NCI-H2081 (cell line): ENCODE results near the gene CALM1.

Source experiments
- DNase-seq, 2 experiments: peaks; one replicate each; lab custom pipeline; 2025; lab: John Stamatoyannopoulos, UW

CALM1 gene

DNA sequence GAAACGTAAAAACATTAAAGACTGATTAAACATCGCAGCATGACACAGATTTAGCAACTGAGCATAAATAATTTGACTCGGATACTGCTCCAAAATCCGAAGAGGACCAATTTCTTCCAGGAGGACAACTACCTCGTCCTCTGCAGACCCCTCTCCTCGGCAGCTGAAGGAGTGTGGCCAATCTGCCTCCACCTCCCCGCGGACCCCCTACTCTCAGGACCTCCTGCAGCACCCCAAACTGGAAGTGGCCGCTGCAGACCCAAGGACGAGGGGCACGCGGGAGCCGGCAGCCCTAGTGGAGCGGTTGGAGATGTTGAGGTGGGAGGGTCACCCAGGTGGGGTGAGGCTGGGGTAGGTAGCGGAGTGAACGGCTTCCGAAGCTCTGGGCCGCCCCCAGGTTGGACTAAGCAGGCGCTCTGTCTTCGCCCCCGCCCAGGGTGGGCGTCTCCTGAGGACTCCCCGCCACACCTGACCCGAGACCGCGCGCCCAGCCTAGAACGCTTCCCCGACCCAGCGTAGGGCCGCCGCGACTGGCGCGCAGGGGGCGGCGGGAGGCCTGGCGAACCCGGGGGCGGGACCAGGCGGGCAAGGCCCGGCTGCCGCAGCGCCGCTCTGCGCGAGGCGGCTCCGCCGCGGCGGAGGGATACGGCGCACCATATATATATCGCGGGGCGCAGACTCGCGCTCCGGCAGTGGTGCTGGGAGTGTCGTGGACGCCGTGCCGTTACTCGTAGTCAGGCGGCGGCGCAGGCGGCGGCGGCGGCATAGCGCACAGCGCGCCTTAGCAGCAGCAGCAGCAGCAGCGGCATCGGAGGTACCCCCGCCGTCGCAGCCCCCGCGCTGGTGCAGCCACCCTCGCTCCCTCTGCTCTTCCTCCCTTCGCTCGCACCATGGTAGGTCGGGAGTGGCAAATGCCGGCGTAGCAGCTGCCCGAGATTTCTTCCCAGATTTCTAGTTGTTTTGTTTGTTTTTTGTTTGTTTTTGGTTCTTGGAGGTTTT is at the start of gene CALM1:
CALM1 (plus strand) TSS at position 689 of the 999 bp plus-strand sequence; CDS start at position 891, 202 bp downstream.
- DNase-seq, result peak; percentile 91 to 94

DNA sequence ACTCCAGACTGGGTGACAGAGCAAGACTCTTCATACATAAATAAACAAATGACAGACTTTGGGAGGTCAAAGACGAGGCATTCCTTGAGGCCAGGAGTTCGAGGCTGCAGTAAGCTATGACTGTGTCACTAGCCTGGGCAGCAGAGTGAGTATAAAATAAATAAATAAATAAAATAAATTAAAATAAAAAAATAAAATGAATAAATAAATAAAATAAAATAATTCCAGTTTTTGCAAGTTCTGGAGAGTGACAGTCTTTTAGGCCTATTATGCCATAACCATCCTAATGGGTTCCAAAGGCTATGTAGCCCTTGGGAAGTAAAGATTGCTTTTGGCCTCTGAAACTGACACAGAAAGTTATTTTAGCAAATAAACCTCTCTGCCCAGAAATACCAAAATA is 48.6 kb upstream of the CALM1 start:
- DNase-seq, result no peak

DNA sequence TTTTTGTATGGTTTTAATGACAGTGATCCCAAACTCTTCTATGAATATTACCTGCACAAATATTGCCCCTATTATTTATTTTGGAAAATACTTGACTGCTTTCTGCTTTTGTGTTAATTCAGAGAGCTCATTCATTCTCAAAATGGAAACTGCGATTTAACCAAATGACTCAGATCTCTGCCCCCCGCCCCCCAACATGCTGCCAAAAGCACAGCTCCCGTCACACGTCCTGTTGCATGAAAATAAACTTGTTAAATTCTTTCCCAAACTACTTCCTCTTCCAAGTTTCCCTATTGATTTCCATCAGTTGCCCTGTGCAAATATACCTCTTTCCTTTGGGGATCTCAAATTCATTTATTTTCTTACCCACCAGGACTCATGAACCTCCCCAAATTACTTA is 47.1 kb upstream of the CALM1 start:
- no peak for DNase-seq

DNA sequence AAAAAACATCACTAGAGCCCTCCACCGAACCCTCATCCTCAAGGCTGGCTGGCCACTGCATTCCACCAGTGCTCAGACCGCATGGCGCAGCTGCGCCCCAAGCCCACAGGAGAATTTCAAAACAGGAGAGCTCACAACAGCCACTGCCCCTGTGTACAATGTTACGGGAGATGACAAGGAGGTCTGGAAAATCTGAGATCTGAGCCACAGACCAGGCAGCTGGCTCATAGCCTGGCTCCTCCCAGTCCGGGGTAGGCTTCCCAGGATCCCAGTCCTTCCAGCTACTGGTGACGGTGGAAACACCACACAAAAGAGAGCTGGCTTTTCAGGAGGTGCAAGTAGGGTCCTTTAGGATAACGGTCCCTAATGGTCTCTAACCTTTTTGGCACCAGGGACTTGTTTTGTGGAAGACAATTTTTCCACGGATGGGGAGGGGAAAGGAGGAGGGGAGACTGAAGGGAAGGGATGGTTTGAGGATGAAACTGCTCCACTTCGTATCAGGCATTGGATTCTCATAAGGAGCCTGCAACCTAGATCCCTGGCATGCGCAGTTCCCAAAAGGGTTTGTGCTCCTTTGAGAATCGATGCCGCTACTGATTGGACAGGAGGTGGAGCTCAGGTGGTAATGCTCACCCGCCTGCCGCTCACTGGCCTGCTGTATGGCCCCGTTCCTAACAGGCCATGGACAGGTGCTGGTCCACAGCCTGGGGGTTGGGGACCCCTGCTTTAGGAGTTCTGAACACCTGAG is 42.1 kb upstream of the CALM1 start:
- no peak for DNase-seq

DNA sequence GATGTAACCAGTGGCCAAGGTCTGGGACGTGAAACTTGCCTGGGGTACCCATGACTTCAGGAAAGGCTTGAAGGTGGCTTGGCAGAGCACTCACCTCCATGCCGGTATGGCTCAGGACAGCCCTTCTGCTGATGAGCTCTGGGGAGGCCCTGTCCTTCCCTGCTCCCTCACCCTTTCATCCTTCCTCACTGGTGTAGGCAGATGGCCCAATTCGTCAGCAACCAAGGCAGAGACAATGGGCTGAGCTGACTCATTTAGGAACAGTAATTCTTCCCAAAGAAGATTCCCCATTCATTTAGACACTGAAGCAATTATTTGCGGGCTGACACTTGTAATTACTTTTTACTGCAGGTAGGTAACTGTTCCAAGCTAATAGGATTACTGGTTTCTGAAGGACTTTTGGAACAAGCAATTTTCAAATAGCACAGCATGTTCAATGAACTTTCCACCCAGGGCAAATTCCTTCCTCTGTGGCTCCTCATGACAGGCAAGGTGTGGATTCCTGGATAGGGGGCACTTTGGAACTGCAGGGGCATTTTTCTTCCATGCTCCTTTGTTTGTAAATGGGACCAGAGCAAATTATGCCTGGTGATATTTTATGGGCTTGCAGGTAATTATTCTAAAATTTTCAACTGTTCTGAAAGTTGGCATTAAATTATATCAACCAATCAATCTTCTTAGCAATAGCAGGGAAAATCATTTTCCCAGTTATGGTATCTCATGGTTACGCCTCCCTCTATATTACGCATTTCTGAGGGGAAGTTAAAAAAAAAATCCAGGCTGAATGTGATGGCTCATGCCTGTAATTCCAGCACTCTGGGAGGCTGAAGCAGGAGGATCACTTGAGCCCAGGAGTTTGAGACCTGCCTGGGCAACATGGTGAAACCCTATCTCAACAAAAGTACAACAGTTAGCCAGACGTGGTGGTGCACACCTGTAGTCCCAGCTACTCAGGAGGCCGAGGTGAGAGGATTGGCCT is 41.0 kb upstream of the CALM1 start:
- no peak for DNase-seq

DNA sequence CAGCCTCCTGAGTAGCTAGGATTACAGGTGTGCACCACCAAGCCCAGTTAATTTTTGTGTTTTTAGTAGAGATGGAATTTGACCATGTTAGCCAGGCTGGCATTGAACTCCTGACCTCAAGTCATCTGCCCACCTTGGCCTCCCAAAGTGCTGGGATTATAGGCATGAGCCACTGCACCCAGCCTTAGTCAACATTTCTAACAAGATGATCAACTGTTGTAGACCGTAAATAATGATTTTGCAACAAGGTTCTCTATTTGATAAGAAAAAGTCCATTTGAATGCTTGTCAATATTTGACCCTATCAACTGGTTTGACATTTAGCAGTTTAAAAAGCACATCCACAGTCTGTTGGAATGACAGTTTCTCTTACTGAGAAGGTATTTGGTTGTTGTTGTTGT is 39.9 kb upstream of the CALM1 start:
- DNase-seq, result no peak

DNA sequence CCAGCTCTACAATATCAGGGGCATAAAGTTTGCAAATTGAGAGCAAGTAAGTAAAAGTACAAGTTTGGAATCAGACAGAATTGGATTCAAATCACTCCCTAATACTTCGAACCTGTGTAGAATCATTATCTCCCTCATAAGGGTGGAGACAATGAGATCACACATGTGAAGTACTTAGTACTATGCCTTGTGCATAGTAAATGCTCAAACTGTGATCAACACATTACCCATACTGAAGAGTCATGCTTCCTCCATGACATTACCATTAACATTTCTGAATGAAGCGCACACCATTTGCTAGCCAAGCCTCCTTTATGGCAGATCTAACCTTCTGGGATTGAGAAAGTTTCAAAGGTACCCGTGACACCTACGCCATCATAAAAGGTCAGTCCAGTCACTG is 38.5 kb upstream of the CALM1 start:
- no peak for DNase-seq

DNA sequence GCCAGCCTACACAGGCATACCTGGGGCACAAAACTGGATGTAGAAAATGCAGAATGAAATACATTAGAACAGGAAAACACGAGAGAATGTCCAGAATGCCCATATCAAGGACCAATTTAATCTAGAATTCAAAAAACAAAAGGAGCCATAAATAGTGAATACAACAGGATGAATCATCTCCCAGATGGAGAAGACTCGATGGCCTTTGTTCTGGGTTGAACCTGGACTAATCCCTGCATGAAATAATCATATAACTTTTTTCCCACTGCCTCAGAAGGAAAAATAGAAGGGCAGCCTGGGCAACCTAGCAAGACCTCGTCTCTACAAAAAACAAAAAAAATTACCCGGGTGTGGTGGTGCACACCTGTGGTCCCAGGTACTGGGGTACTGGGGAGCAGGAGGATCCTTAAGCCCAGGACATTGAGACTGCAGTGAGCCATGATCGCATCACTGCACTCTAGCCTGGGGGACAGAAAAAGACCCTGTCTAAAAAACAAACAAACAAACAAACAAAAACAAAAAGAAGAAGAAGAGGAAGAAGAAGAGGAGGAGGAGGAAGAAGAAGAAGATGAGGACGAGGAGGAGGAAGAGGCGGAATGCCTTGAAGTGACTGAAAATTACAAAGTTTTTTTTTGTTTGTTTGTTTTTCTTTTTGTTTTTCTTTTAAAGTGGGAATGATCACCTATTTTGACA is 34.8 kb upstream of the CALM1 start:
- no peak for DNase-seq

DNA sequence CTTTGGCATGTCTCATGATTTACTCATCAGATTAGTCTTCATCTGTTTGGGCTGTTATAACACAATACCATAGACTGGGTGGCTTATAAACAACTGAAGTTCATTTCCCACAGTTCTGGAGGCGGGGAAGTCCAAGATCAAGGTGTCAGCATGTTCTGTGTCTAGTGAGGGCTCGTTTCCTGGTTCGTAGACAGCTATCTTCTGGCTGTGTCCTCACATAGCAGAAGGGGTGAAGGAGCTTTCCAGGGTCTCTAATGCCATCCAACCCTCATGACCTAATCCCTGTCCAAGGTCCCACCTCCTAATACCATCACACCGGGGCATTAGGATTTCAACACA is 34.3 kb upstream of the CALM1 start:
- DNase-seq, result no peak

DNA sequence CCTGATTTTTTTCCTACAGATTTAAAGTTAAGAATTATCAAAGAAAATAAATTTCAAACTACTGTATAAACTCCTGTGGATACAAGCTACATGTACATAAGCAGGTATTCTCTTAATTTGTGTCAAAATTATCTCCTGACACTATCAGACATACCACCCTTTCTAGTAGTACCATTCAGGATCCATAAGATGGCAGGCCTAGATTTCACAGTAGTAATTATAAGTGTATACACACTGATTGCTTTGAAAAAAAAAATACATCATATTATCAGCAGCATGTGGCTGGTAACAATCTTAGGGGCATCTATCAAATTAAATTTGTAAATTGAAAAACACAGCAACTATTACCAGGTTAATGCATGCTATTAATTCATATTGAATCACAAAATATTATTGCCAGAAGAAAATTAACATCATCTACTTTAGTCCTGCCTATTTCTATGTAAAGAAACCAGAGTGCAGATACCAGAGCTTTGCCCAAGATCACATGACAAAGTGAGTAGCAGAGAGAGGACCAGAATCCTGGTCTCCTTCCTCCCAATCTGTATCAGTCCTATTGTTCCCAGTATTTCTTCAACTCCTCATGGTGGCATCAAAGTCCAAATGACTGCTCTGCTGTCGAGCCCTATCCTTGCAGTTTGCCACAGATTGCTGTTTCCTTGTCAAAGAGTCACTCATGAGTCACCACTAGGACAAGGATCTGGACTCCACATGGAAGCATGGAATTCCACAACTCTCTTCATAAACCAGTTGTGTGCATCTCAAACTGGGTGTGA is 27.7 kb upstream of the CALM1 start:
- no peak for DNase-seq

DNA sequence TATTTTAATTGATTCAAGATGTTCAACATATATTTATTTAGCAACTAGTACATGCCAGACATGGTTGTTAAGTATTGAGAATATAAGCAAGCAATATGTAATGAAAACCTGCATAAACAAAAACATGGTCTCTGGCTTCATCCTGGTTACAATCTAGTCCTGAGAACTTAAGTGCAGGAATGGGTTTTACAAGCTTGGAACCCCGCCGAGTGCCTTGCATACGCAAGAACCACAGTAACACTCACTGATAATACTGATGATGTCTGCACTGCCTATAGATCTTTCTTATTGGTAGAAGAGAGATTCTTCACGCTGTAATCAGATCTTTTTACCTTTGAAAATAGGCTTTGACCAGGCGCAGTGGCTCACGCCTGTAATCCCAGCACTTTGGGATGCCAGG is 22.9 kb upstream of the CALM1 start:
- DNase-seq, result no peak

DNA sequence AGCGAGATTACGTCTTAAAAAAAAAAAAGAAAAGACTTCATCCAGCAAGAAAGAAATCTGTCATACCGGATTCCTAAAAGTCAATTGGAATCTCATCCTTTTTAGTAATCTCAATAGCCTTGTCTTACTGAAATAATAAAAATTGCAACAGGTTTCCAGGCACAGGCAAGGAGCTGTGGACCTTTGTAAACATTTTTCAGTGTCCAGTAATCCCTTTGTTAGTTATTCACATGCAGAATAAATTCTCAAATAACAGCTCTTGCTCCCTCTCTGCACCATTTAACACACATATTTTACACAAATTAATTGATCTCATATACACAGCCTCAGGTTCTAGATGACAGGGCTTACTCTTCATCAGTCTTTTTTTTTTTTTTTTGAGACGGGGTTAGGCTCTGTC is 22.0 kb upstream of the CALM1 start:
- no peak for DNase-seq

DNA sequence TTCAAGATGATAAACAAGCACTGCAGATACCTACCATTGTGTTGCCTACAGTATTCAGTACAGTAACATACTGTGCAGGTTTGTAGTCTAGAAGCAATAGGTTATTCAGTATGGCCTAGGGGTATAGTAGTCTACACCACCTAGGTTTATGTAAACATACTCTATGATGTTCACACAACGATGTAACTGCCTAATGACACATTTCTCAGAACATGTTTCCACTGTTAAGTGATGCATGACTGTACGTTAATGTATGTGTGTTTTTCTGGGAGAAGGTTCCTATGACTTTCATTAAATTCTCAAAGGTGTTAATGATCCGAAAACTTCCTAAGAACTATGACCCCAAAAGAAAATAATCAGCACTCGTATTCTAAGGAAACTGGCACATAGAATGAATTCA is 20.9 kb upstream of the CALM1 start:
- peak; percentile 41 to 86 for DNase-seq

DNA sequence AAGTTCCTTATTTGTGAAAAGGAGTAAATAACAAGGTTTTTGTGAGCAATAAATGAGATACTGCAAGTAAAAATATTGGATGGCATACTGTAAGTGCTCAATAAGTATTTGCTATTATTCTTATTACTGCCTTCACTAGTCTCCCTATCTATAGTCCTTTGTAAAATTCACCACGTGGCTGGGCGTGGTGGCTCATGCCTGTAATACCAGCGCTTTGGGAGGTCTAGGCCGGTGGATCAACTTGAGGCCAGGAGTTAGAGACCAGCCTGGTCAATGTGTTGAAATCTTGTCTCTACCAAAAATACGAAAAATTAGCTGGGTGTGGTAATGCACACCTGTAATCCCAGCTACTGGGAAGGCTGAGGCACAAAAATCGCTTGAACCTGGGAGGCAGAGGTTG is 18.6 kb upstream of the CALM1 start:
- no peak for DNase-seq

DNA sequence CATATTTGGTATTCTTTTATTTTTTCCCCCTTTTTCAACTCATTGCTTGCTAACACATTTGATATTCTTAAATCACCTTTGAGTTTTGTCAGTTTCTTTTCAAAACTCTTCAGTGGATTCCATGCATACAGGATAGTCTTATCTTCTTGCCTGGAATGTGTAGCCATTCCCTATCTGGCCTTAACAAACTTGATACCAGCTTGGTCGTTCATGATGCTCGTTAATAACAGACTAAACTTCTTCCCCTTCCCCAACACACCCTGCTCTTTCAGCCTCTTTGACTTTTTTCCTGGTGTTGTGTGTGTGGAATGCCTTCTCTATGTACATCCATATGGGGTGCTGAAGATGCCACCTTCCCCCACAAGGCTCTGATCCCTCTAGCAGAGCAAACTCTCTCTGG is 17.7 kb upstream of the CALM1 start:
- no peak for DNase-seq

DNA sequence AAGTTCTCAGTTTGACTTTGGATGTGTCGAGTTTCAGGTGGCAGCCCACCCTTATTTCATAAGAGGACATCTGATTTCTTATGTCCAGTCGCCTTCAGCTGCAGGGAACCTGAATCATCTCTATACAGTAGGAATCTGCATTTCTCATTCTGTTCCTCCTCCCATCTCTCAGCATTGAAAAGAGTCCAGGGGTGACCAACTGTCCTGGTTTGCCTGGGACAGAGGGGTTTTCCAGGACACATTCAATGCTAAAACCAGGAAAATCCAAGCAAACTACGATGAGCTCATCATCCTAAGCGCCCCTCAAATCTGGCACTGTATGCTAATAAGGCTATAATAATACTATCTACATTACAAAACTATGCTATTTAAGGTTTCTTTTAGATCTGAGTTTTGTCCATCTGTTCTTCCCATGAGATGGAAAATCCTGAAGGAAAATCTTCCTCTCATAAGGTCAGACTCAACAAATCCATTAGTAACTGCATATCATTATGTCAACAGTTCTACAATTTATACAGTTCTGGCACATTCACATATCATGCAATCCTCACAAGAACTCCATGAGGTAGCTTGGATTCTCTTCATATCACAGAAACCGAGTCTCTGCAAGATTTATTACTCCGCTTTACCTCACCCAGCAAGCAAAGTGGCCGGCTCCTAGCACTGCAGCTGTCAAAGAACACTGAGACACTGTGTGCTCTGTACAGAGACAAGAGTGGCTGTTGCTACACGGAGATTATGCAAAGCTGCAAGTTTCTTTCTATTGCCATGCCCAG is 15.6 kb upstream of the CALM1 start:
- peak; percentile 17 to 40 for DNase-seq

DNA sequence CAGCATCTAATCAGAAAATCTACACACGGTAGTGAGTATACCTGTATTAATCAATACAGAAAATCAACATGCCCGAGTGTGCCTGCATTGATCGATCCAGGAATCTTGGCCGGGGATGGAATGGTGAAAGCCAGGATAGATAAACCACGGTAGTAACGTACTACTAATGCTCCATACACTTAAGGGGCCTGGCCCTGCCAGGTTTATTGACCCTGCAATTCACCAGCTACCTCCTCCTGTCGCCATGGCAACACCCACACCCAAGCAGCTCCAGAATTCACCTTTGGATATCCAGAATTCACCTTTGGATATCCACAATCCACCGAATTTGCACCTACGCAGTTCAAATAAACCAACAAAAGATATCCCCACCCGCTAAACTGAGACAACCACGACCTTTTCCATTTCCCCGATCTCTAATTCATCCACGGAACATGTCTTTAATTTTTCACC is 14.8 kb upstream of the CALM1 start:
- DNase-seq, result peak; percentile 79 to 90

DNA sequence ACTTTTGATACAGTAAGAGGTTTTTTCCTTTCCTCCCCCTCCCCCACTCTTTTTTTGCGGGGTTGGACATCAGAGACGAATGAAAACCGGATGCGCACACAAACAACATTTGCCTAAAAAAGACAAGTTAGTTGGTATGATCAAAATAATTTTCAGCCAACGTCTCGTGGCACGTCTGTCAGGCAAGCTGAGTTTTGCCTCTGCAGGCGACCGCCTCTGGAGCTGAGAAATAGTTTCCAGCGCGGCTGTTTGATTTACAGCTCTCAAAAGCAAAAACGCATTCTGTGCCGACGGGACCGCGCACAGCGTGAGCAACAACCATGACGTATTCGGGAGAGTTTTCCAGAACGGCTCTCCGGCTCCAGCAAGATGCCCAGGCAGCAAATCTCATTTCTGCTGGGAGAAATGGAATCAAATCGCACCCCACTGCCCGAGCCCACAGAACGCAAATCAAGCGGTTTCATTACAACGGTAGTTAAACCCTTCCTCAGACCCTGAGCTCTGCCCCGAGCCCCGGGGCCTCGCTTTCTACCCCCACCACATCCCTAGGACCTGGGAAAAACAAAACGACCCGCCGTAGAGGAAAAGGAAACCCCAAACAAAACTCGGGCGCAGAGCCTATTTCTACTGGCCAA is 14.2 kb upstream of the CALM1 start:
- peak; percentile 60 to 78 for DNase-seq

DNA sequence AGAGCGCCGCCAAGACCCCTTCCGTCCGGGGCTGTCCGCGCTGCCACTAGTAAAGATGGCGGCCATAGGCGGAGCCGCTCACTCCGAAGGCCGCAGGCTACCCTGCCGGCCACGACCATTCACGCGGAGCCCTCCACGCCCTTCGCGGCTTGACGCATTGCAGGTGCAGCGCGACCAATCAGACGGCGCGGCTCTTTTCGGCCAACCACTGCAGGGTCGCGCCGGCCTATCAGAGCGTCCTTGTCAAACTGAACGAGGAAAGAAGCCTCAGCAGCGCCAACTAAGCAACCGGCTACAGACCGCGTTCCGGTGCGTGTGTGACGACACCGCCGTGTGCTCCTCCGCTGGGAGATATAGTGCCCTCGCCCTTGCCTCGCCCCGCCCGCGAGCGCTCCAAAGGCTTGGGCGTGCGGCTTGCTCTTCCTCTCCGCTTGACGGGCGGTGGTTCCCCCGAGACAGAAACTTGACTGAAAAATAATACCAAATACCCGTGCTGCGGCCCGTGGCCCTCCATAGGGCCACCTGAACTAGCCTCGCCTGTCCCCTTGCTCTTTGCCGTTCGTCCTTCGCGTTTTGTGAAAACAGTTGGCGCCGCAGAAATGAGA is 13.6 kb upstream of the CALM1 start:
- DNase-seq, result peak; percentile 99 to 100
